ENCODE data around the gene KIF5A.

KIF5A gene

DNA sequence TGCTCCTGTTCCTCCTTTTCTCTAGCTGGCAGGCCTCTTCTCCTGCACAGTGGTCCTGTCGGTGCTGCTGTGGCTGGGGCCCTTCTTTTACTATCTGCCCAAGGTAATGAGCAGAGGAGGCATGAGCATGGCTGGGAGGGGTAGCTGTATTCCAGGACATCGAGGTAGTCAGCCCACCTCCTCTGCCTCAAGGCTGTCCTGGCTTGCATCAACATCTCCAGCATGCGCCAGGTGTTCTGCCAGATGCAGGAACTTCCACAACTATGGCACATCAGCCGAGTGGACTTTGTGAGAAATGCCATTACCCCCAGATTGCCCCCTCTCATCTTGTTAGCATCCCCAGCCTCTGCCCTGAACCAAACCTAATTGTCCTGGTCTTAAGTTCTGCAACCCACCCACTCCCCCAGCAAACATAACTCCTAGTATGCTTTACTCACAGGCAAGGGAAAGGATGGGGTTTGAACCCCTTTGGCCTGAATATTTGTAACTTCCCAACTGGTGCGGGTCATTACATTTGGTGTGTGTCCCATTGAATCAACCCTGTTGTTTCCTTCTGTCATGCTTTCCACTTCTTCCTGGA, 74.1 kb downstream of the KIF5A start:
- TF ChIP-seq, protein P1, sequence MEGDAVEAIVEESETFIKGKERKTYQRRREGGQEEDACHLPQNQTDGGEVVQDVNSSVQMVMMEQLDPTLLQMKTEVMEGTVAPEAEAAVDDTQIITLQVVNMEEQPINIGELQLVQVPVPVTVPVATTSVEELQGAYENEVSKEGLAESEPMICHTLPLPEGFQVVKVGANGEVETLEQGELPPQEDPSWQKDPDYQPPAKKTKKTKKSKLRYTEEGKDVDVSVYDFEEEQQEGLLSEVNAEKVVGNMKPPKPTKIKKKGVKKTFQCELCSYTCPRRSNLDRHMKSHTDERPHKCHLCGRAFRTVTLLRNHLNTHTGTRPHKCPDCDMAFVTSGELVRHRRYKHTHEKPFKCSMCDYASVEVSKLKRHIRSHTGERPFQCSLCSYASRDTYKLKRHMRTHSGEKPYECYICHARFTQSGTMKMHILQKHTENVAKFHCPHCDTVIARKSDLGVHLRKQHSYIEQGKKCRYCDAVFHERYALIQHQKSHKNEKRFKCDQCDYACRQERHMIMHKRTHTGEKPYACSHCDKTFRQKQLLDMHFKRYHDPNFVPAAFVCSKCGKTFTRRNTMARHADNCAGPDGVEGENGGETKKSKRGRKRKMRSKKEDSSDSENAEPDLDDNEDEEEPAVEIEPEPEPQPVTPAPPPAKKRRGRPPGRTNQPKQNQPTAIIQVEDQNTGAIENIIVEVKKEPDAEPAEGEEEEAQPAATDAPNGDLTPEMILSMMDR (IDR thresholded peaks at IDR 0.05) = no peak
- no peak for TF ChIP-seq ZFX (IDR thresholded peaks at IDR 0.05; ENCODE audit: borderline replicate concordance)

DNA sequence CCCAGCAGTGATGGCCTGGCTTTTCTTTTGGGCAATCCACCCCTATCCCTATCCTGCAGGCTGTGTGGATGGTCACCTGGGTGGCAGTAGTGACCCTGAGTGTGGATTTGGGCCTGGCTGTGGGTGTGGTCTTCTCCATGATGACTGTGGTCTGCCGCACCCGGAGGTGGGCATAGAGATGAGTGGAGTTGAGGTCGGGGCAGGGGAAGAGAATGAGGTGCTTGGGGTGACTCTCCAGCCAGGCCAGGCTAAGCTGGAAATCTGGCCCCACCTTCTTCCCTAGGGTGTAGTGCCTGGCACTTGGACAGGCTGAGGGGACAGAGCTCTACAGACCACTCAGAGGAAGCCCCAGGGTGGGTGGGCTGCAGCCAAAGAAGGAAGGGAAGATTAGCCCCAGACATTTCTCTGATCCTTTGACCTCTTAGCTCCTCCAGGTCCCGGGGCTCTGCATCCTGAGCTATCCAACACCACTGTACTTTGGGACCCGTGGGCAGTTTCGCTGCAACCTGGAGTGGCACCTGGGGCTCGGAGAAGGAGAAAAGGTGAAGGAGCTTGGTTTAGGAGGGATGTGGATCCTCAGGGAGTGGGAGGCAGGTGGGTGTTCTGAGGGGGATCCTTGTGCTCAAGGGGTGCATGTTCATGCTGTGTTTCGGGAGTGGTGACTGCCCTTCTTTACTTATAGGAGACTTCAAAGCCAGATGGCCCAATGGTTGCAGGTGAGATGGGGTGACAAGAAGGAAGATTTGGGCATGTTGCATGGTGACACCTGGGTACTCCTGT, 74.8 kb downstream of the KIF5A start:
- TF ChIP-seq, protein P1 (IDR thresholded peaks at IDR 0.05) = no peak
- TF ChIP-seq ZFX (IDR thresholded peaks at IDR 0.05; ENCODE audit: borderline replicate concordance) = no peak
- H3K27ac ChIP-seq = no peak overlapping the region

More for the DNA sequence above, 74.1 kb downstream of the KIF5A start:
- H3K27ac ChIP-seq = no peak overlapping the region

DNA sequence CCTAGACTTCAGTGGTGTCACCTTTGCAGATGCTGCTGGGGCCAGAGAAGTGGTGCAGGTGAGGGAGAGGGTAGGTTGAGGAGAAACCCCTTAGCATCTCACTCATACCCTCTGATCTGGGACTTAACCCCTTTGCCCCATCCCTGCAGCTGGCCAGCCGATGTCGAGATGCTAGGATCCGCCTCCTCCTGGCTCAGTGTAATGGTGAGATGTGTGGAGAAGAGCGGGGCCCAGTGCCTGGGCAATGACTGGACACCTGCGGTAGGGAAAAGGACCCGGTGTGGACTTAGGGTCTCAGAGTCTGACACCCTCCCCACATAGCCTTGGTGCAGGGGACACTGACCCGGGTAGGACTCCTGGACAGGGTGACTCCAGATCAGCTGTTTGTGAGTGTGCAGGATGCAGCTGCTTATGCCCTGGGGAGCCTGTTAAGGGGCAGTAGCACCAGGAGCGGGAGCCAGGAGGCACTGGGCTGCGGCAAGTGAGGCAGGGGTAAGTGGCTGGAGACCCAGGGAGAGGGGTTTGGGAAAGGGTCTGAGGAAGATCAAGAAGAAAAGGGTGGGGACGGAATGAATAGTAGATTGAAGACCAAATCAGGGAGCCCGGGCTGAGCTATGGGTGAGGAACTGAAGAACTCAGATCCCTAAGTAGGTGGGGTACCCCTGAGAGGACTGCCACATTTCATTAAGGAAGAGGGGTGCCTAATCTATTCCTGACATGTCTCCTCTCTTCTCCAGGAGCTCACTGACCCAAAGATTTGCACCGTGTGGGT, 75.6 kb downstream of the KIF5A start:
- no peak for TF ChIP-seq ZFX (IDR thresholded peaks at IDR 0.05; ENCODE audit: borderline replicate concordance)
- TF ChIP-seq, protein P1 (IDR thresholded peaks at IDR 0.05) = no peak

DNA sequence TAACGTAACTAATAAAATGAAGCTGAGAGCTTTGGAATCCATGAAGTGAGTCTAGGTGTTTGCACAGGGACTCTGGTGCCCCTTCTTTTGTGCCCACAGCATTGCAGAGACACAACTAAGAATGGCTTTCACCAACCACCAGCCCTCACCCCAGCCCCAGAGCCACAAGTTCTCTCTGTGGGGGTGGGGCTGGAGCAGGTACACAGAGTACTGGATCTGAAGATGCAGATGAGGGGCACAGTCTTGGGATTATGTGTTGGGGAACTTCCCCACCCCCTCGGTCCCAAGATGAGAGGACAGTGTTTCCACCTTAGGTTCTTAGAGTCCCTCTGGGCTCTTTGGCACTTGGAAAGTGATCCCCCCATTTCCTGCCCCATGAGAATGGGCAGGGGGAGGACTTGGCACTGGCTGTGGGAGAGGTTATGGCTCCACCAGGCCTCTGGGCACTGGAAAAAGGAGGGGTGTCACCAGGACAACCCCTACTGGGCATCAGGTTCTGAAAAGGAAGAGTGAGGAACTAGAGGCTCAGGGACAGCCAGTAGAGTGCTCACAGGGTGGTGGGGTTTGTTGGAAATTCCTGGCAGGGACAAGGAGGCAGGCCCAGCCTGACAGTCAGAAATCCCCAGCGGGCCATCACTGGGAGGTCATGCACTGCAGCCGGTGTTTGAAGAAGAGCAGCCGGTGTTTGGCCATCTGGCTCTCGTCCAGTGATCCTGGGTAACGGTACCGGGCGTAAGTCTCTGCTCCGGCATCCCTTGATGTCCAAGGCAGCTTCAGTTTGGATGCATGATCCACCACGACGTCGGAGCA, 76.5 kb downstream of the KIF5A start:
- H3K27ac ChIP-seq = no peak overlapping the region
- no peak for TF ChIP-seq ZFX (IDR thresholded peaks at IDR 0.05; ENCODE audit: borderline replicate concordance)
- TF ChIP-seq, protein P1 (IDR thresholded peaks at IDR 0.05) = no peak

More for the DNA sequence above, 75.6 kb downstream of the KIF5A start:
- H3K27ac ChIP-seq = no peak overlapping the region

DNA sequence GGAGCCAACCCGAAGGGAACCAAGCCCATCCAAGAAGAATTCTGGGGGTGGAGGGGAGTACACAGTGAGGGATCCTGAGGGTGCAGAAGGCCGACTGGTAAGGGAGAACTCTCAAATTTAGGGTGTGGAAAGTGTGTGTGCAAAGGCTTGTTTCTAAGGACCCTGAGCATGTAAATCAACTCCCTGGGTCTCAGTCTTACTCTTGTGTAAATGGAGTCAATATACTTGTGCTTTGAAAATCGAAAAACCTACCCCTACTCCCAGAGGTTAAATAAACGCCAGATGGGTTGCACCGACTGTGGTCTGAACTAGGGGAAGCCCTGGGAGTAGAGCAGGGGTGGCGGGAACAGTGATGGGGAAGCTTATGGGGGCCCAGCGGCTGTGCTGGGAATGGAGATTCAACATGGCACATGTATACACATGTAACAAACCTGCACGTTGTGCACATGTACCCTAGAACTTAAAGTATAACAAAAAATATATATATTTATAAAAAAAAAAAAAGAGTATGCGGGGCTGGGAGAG, 77.1 kb downstream of the KIF5A start:
- H3K27ac ChIP-seq = no peak overlapping the region
- TF ChIP-seq, protein P1 (IDR thresholded peaks at IDR 0.05) = no peak
- no peak for TF ChIP-seq ZFX (IDR thresholded peaks at IDR 0.05; ENCODE audit: borderline replicate concordance)

DNA sequence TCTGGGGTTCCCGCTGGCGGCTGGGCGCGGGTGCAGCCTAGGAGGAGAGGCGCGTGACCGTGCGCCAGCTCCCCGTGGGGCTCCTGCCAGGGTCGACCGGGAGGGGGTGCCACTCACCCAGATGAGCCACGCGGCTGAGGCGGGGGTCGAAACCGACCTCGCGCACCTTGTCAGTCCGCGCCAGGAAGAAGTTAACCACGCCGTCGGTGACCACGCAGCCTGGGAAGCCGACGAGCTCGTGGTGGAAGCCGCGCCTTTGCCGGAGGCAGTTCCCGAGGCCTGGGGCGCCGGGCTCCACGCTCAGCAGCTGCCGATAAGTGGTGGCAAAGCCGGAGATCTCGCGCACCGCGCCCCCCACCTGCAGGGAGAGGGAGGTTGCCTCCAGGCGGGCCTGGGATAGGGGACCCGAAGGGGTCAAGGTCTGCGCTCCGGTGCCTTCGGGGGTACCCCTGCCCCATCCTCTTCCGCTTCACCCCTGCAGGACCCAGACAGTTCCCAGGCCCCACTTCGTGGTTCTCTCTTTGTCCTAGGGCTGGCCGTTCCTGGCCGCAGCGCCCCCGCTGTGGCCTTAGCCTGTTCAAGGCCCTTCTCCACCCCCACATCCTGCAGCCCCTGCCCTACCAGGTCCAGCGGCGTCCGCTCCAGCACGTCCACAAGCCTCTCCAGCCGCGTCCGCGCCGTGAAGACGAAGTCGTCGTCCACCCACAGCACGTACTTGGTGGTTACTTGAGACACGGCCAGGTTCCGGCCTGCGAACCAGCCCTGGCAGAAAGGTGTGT, 77.8 kb downstream of the KIF5A start:
- TF ChIP-seq, protein P1 (IDR thresholded peaks at IDR 0.05) = no peak
- TF ChIP-seq ZFX (IDR thresholded peaks at IDR 0.05; ENCODE audit: borderline replicate concordance) = no peak
- H3K27ac ChIP-seq = no peak overlapping the region

Measured in 22Rv1 (cell line).